ENCODE measurements around the gene FAF1. TPM values are rescaled to one million over a fixed set of nuclear protein-coding genes. Genes with fewer than 3 reads are reported as not detected.
"Not testable (repeated sequence)": the region's sequence is repeated elsewhere in the genome, so short reads cannot be mapped to it uniquely, and the experiment has no call there.

FAF1 gene
- total RNA-seq, 1 donor from 2014 or later, result 52.0 TPM

DNA sequence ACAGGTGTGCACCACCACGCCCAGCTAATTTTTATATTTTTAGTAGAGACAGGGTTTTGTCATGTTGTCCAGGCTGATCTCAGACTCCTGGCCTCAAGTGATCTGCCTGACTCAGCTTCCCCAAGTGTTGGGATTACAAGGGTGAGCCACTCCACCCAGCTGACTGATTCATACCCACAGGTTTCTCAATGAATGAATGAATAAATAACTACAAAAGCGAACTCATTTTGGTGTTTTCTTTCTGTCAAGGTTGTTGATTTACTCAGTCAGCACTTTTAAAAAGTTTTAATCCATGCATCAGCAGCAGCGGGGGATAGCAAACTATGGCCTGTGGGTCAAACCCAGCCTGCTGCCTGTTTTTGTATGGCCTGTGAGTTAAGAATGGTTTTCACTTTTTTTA, 217.5 kb downstream of the FAF1 start:
- no peaks in the 10 kb centered on the region for H3K4me1 Mint-ChIP-seq (ENCODE audit: unreplicated experiment)
- peaks cover 14% of the 10 kb centered on the region for H3K36me3 Mint-ChIP-seq (ENCODE audit: unreplicated experiment)
- H3K9me3 Mint-ChIP-seq (ENCODE audit: unreplicated experiment), result no peaks in the 10 kb centered on the region
- no peak for DNase-seq (ENCODE audit: extremely low spot score, unreplicated experiment)
- H3K27me3 Mint-ChIP-seq (ENCODE audit: unreplicated experiment), result no peaks in the 10 kb centered on the region
- no peak overlapping the region for H3K4me3 Mint-ChIP-seq (ENCODE audit: unreplicated experiment)
- TF ChIP-seq, protein P1, sequence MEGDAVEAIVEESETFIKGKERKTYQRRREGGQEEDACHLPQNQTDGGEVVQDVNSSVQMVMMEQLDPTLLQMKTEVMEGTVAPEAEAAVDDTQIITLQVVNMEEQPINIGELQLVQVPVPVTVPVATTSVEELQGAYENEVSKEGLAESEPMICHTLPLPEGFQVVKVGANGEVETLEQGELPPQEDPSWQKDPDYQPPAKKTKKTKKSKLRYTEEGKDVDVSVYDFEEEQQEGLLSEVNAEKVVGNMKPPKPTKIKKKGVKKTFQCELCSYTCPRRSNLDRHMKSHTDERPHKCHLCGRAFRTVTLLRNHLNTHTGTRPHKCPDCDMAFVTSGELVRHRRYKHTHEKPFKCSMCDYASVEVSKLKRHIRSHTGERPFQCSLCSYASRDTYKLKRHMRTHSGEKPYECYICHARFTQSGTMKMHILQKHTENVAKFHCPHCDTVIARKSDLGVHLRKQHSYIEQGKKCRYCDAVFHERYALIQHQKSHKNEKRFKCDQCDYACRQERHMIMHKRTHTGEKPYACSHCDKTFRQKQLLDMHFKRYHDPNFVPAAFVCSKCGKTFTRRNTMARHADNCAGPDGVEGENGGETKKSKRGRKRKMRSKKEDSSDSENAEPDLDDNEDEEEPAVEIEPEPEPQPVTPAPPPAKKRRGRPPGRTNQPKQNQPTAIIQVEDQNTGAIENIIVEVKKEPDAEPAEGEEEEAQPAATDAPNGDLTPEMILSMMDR (IDR thresholded peaks at IDR 0.05), result no peak
- H3K27ac Mint-ChIP-seq (ENCODE audit: unreplicated experiment), result no peak overlapping the region

DNA sequence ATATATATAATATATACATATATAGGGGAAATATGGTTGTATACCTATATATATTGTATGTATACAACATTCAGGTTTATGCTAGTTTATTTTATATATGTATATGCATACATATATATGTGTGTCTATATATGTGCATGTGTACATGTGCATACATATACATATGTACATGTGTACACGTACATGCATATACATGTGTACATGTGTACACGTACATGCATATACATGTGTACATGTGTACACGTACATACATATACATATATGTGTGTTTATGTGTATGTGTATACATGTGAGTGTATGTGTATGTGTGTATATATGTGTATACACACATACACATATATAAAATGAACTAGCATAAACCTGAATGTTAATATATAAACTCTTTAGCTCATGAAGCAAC, 220.9 kb downstream of the FAF1 start:
- Mint-ChIP-seq H3K36me3 (ENCODE audit: unreplicated experiment) (peaks cover 8% of the 10 kb centered on the region), H3K4me3 (ENCODE audit: unreplicated experiment) (no peak overlapping the region), H3K27me3 (ENCODE audit: unreplicated experiment) (no peaks in the 10 kb centered on the region), H3K4me1 (ENCODE audit: unreplicated experiment) (no peaks in the 10 kb centered on the region), H3K27ac (ENCODE audit: unreplicated experiment) (no peak overlapping the region), H3K9me3 (ENCODE audit: unreplicated experiment) (no peaks in the 10 kb centered on the region)
- TF ChIP-seq, protein P1 (IDR thresholded peaks at IDR 0.05), result no peak
- DNase-seq (ENCODE audit: extremely low spot score, unreplicated experiment), result no peak

DNA sequence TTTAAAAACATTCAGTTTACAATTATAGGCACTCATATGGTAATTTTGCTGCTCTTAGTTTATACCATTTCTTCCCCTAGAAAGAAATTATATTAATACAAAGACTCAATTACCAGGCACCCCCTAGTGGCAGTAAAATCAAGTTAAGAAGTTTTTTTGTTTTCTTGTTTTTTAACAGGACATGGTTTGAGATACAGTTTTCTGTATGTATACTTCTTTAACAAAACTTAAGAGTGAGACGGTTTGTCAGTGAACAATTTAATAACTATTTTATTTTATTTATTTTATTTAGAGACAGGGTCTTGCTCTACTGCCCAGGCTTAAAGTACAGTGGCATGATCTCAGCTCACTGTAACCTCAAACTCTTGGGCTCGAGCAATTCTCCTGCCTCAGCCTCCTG, 224.6 kb downstream of the FAF1 start:
- Mint-ChIP-seq H3K4me1 (ENCODE audit: unreplicated experiment) (no peaks in the 10 kb centered on the region), H3K4me3 (ENCODE audit: unreplicated experiment) (no peak overlapping the region), H3K9me3 (ENCODE audit: unreplicated experiment) (no peaks in the 10 kb centered on the region), H3K27ac (ENCODE audit: unreplicated experiment) (no peak overlapping the region), H3K36me3 (ENCODE audit: unreplicated experiment) (peaks cover 3% of the 10 kb centered on the region), H3K27me3 (ENCODE audit: unreplicated experiment) (no peaks in the 10 kb centered on the region)
- DNase-seq (ENCODE audit: extremely low spot score, unreplicated experiment), result no peak
- TF ChIP-seq, protein P1 (IDR thresholded peaks at IDR 0.05), result peak; percentile 65

DNA sequence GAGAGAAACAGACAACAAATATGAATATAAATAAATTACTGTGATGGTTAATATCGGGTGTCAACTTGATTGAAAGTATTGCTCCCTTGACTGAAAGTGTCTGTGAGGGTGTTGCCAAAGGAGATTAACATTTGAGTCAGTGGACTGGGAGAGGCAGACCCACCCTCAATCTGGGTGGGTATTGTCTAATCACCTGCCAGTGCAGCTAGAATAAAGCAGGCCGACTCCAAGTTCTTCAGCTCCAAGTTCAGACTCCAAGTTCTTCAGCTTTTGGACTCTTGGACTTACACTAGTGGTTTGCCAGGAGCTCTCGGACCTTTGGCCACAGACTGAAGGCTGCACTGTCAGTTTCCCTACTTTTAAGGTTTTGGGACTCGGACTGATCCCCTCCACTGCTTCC, 232.5 kb downstream of the FAF1 start:
- H3K4me1 Mint-ChIP-seq (ENCODE audit: unreplicated experiment); H3K36me3 Mint-ChIP-seq (ENCODE audit: unreplicated experiment); DNase-seq (ENCODE audit: extremely low spot score, unreplicated experiment); H3K4me3 Mint-ChIP-seq (ENCODE audit: unreplicated experiment); H3K27ac Mint-ChIP-seq (ENCODE audit: unreplicated experiment); H3K27me3 Mint-ChIP-seq (ENCODE audit: unreplicated experiment); H3K9me3 Mint-ChIP-seq (ENCODE audit: unreplicated experiment): not testable (repeated sequence)

DNA sequence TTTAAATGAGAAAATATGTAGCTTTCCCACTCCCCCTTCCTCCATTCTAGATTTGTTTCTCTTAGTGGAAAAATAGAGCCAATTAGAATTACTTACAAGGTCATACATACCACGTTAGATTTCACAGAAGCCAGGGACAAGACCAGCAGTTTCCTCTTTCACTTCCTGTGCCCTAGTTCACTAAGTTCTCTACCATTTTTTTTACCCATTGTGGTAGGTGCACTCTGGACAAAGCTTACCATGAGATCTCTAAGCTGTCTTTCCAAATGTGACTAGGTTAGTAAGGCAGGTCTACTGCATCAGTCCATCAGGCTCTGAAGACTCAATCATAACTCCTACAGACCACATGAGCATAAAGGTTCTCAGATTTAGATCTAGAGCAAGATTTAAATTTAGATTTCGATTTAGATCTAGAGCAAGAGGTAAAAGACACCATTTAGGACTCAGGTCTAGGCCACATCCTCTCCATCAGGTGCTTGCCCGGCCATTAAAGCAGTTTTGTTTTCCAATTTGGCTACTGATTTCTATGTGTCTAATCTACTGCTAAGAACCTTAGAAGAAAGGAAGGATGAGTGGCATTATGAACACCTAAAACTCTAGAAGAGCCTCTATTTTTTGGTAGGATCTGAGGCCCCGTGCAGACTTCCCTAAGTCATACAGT, 235.3 kb downstream of the FAF1 start:
- Mint-ChIP-seq H3K27me3 (ENCODE audit: unreplicated experiment) (no peaks in the 10 kb centered on the region), H3K9me3 (ENCODE audit: unreplicated experiment) (no peaks in the 10 kb centered on the region), H3K4me1 (ENCODE audit: unreplicated experiment) (no peaks in the 10 kb centered on the region), H3K27ac (ENCODE audit: unreplicated experiment) (peak overlapping the region; percentile 23), H3K36me3 (ENCODE audit: unreplicated experiment) (peaks cover 3% of the 10 kb centered on the region), H3K4me3 (ENCODE audit: unreplicated experiment) (no peak overlapping the region)
- no peak for DNase-seq (ENCODE audit: extremely low spot score, unreplicated experiment)
- TF ChIP-seq, protein P1 (IDR thresholded peaks at IDR 0.05), result no peak
